Measurements from ENCODE around the gene KRTAP2-1. TPM values are rescaled to one million over a fixed set of nuclear protein-coding genes. Genes with fewer than 3 reads are reported as not detected.

Gene KRTAP2-1
- total RNA-seq, 1 donor from 2014 or later, result not detected

- DNase-seq (ENCODE audit: low read depth), result no peak
- TF ChIP-seq CTCF (conservative IDR thresholded peaks at IDR 0.05; ENCODE audit: low read depth, low read length), result no peak
- no peak within 1 kb of the TSS for H3K4me3 ChIP-seq (ENCODE audit: low read depth, low read length)
Observed at GRCh38 chr17:41029633-41030245, 17.4 kb downstream of the KRTAP2-1 start, which contains the start of gene KRTAP1-4. KRTAP1-4 (minus strand) TSS chr17:41030195; CDS start chr17:41030078, 117 bp downstream.

GRCh38 chr17:41026715-41027471 is 20.2 kb downstream of the KRTAP2-1 start, which contains the start of gene KRTAP1-5:
KRTAP1-5 (minus strand) TSS chr17:41027208; CDS start chr17:41027155, 53 bp downstream.
- H3K4me3 ChIP-seq (ENCODE audit: low read depth, low read length), result no peak within 1 kb of the TSS
- no peak for TF ChIP-seq CTCF (conservative IDR thresholded peaks at IDR 0.05; ENCODE audit: low read depth, low read length)
- DNase-seq (ENCODE audit: low read depth), result no peak

- H3K4me3 ChIP-seq (ENCODE audit: low read depth, low read length), result no peak overlapping the region
- no peak for DNase-seq (ENCODE audit: low read depth)
- TF ChIP-seq CTCF (conservative IDR thresholded peaks at IDR 0.05; ENCODE audit: low read depth, low read length), result no peak
Observed at GRCh38 chr17:41024697-41025096, 22.4 kb downstream of the KRTAP2-1 start.

GRCh38 chr17:41020336-41020735 is 26.8 kb downstream of the KRTAP2-1 start:
- TF ChIP-seq CTCF (conservative IDR thresholded peaks at IDR 0.05; ENCODE audit: low read depth, low read length), result no peak
- no peak for DNase-seq (ENCODE audit: low read depth)
- no peak overlapping the region for H3K4me3 ChIP-seq (ENCODE audit: low read depth, low read length)

- TF ChIP-seq CTCF (conservative IDR thresholded peaks at IDR 0.05; ENCODE audit: low read depth, low read length), result no peak
- DNase-seq (ENCODE audit: low read depth), result no peak
- no peak overlapping the region for H3K4me3 ChIP-seq (ENCODE audit: low read depth, low read length)
Observed at GRCh38 chr17:41019415-41019814, 27.7 kb downstream of the KRTAP2-1 start.

GRCh38 chr17:41018541-41018940 is 28.6 kb downstream of the KRTAP2-1 start:
- no peak for TF ChIP-seq CTCF (conservative IDR thresholded peaks at IDR 0.05; ENCODE audit: low read depth, low read length)
- no peak overlapping the region for H3K4me3 ChIP-seq (ENCODE audit: low read depth, low read length)
- no peak for DNase-seq (ENCODE audit: low read depth)
